Uterus (tissue), 4 donors: ENCODE data around the gene WDR72. TPM values are rescaled to one million over a fixed set of nuclear protein-coding genes. Genes with fewer than 3 reads are reported as not detected.
"Not testable (repeated sequence)": the region's sequence is repeated elsewhere in the genome, so short reads cannot be mapped to it uniquely, and the experiment has no call there.

Source experiments
- DNase-seq, 2 donors: peaks; one replicate each; pipeline ENCODE4 v3.0.0-alpha.2; 2019 to 2020
- H3K27ac ChIP-seq, 2 donors: fragments of 200-600 bp; sonication (generic); 1 replicate in 1 of 2; 2 replicates in 1 of 2; pipeline ENCODE4 v1.5.1; 2016 to 2018
- H3K27me3 ChIP-seq, 2 donors: fragments of 200-600 bp; sonication (generic); one replicate each; pipeline ENCODE4 v1.5.1; 2018 to 2019; ENCODE audit warnings: control low read depth in 1 of 2
- H3K36me3 ChIP-seq, 2 donors: fragments of 200-600 bp; sonication (generic); one replicate each; pipeline ENCODE4 v1.5.1; 2019; ENCODE audit warnings: control low read depth in 1 of 2
- H3K4me1 ChIP-seq, 2 donors: fragments of 200-600 bp; sonication (generic); one replicate each; pipeline ENCODE4 v1.5.1; 2018 to 2019; ENCODE audit warnings: control low read depth in 1 of 2
- H3K4me3 ChIP-seq, 2 donors: fragments of 200-600 bp; sonication (generic); 1 replicate in 1 of 2; 2 replicates in 1 of 2; pipeline ENCODE4 v1.5.1; 2018 to 2019; ENCODE audit warnings: mild to moderate bottlenecking in 1 of 2
- H3K9me3 ChIP-seq, 2 donors: fragments of 200-600 bp; sonication (generic); one replicate each; pipeline ENCODE4 v1.5.1; 2019; ENCODE audit warnings: control low read depth in 1 of 2
- POLR2A ChIP-seq, 2 donors: fragments of 450-650 bp; IDR thresholded peaks; one replicate each; pipeline ENCODE4 v1.6.1; 2016; ENCODE audit warnings: antibody characterized with exemption in 2 of 2, mild to moderate bottlenecking in 1 of 2, moderate library complexity in 1 of 2
- intact Hi-C: fragments of 100-400 bp; cut with DNase I; formaldehyde crosslinking; loops from one replicate; pipeline ENCODE4 v1.15.1; 2023; ENCODE audit warnings: low total_unique reads
- total RNA-seq, 4 donors: library from RNA; depleted of rRNA in 3 of 4; stranded (reverse); fragments of >200 nt in 3 of 4; gene quantifications; one replicate each; pipeline versions ENCODE4 v1.1.0 to v1.2.4, GENCODE V29; 2014 to 2023
- TF ChIP-seq, protein P1 (sequence below), 4 experiments: fragments of 200-600 bp in 2 of 4; fragments of 450-650 bp in 2 of 4; sonication (generic) in 2 of 4; IDR thresholded peaks; one replicate each; pipeline ENCODE4 v1.5.1; 2016 to 2019; ENCODE audit warnings: antibody characterized with exemption in 4 of 4, mild to moderate bottlenecking in 2 of 4, moderate library complexity in 1 of 4
- donor health status: DM: yes; HTN: yes; CAD: no.

WDR72 gene
- total RNA-seq, 4 donors from 2014 or later, result 0.15 to 2.8 (median 0.59) TPM; not detected in 1

DNA sequence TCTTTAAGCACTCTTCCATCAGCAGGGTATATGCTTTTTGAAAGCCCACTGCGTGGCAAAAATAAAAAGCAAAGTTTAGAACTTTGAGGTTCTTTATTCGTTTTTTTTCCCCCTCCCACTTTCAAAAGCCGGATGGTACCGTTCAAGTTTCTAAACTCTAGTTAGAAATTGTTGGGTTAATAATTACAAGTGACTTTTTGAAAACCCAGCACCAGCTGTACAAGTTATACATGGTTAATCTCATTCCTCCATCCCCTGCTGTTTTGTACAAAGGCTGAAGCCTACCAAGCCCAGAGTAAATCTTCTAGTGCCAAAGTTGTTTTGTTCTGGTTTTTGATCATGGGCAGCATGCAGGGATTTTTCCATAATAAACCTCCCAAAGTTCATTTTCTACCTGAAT lies 48.6 kb downstream of the WDR72 start:
- Histone ChIP-seq H3K4me3 (no peak overlapping the region), H3K36me3 (no peaks in the 10 kb centered on the region), H3K27me3 (no peaks in the 10 kb centered on the region), H3K9me3 (no peaks in the 10 kb centered on the region), H3K4me1 (no peaks in the 10 kb centered on the region), H3K27ac (no peak overlapping the region)
- TF ChIP-seq, protein P1, sequence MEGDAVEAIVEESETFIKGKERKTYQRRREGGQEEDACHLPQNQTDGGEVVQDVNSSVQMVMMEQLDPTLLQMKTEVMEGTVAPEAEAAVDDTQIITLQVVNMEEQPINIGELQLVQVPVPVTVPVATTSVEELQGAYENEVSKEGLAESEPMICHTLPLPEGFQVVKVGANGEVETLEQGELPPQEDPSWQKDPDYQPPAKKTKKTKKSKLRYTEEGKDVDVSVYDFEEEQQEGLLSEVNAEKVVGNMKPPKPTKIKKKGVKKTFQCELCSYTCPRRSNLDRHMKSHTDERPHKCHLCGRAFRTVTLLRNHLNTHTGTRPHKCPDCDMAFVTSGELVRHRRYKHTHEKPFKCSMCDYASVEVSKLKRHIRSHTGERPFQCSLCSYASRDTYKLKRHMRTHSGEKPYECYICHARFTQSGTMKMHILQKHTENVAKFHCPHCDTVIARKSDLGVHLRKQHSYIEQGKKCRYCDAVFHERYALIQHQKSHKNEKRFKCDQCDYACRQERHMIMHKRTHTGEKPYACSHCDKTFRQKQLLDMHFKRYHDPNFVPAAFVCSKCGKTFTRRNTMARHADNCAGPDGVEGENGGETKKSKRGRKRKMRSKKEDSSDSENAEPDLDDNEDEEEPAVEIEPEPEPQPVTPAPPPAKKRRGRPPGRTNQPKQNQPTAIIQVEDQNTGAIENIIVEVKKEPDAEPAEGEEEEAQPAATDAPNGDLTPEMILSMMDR (IDR thresholded peaks at IDR 0.05), result no peak
- TF ChIP-seq POLR2A (IDR thresholded peaks at IDR 0.05), result no peak
- DNase-seq, result no peak
- intact Hi-C loops, result no loop called here

DNA sequence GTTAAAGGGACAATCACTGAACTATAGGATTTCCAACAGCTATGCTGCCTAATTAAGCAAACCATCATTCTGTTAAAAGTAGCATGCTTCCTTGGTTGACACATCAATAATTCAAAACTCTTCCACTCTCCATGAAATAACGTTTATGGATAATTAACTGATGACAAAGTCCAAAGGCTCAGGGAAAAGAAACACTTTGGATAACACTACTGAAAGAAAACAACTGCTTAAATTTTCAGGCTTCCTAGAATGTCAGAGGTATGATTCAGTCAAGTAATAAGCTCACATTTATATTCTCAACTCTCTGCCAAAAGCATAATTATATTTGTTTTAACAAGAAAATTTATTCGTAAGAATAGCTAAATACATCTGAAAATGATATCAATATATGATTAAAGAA lies 49.6 kb downstream of the WDR72 start:
- no peaks in the 10 kb centered on the region for H3K4me1 ChIP-seq
- H3K36me3 ChIP-seq, result no peaks in the 10 kb centered on the region
- H3K4me3 ChIP-seq, result no peak overlapping the region
- H3K27me3 ChIP-seq, result no peaks in the 10 kb centered on the region
- TF ChIP-seq POLR2A (IDR thresholded peaks at IDR 0.05), result no peak
- TF ChIP-seq, protein P1 (IDR thresholded peaks at IDR 0.05), result no peak
- H3K27ac ChIP-seq, result no peak overlapping the region
- intact Hi-C loops, result no loop called here
- H3K9me3 ChIP-seq, result no peaks in the 10 kb centered on the region
- DNase-seq, result no peak

DNA sequence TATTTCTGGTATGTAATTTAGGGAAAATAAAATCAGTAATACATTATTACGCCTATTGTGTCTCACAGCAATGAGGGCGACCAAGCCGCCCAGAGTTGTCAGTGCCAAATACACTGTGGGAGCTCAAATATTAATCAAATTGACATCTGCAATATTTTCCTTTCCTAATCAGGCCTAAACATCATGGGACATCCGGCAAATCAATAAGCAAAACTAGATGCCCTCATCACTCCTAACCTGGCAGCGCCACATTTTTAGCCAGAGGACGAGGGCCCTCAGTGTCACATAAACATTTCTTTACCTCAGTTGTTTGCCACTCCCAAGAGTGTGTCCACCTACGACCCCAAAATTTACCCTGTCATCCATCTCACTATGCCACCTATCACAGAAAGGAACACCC lies 64.1 kb downstream of the WDR72 start:
- H3K36me3 ChIP-seq, result no peaks in the 10 kb centered on the region
- intact Hi-C loops, result no loop called here
- DNase-seq, result no peak
- no peaks in the 10 kb centered on the region for H3K4me1 ChIP-seq
- no peaks in the 10 kb centered on the region for H3K9me3 ChIP-seq
- no peaks in the 10 kb centered on the region for H3K27me3 ChIP-seq
- TF ChIP-seq POLR2A (IDR thresholded peaks at IDR 0.05), result no peak
- TF ChIP-seq, protein P1 (IDR thresholded peaks at IDR 0.05), result no peak
- H3K27ac ChIP-seq, result no peak overlapping the region
- no peak overlapping the region for H3K4me3 ChIP-seq

DNA sequence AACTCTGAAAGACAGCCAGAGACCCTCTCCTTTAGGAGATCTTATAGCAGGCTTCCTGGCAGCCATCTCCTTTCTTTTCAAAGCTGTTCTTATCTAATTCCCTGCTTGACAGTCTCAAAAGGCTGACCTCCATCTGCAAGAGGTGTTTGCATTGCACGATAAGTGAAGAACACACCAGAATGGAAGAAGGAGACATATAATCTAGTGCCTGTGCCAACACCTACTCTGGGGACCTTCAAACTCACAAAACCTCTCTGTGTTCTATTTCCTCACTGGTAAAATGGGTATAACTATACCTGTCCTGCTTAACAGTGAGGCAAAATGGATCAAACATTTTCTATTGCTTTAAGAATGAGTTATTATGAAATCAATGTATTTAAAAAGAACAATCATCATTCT lies 65.0 kb downstream of the WDR72 start:
- Histone ChIP-seq H3K4me1 (no peaks in the 10 kb centered on the region), H3K4me3 (no peak overlapping the region)
- intact Hi-C loops, result no loop called here

DNA sequence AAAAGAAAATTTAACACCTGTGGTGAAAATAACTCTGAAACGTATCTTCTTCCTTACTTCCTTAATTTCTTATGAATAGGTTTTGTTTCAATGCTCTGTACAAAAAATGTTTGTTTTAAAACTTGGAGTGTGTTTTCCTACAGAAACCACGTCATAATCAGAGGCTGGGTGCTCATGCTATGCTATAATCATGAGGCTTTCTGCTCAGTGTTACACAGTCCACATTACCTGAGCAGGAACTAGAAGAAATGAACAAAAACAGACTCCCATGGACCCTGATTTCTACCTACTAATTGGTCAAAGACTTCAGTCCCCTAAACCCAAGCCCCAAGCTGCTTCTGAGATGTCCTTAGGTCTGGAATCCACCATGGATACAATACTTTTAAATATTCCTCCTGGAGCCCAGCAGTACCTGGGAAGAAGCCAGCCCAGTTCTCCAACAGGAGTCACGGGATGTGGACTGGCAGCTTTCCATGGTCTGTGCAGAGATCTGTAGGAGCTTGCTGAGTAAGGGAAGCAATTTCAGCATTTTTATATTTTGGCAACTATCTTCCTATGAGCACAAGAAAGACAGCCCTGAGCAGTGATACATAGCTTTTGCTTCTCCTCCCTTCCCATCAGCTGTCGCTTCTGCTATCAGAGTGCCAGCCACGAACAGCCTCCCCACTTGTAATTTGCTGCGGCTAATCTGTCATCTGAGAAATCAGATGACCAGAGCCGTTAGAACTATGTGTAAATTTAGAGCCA lies 65.6 kb downstream of the WDR72 start:
- TF ChIP-seq, protein P1 (IDR thresholded peaks at IDR 0.05), result no peak
- no peak for TF ChIP-seq POLR2A (IDR thresholded peaks at IDR 0.05)
- DNase-seq, result peak; percentile 13 to 44

More for the DNA sequence above, 65.0 kb downstream of the WDR72 start:
- Histone ChIP-seq H3K27me3 (no peaks in the 10 kb centered on the region), H3K27ac (no peak overlapping the region), H3K9me3 (no peaks in the 10 kb centered on the region), H3K36me3 (no peaks in the 10 kb centered on the region)
- no peak for DNase-seq
- TF ChIP-seq, protein P1 (IDR thresholded peaks at IDR 0.05), result no peak
- TF ChIP-seq POLR2A (IDR thresholded peaks at IDR 0.05), result no peak

DNA sequence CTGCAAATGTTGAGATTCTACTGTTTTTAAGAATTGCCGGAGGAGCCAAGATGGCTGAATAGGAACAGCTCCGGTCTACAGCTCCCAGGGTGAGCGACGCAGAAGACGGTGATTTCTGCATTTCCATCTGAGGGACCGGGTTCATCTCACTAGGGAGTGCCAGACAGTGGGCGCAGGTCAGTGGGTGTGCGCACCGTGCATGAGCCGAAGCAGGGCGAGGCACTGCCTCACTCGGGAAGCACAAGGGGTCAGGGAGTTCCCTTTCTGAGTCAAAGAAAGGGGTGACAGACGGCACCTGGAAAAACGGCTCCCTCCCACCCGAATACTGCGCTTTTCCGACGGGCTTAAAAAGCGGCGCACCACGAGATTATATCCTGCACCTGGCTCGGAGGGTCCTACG lies 75.3 kb downstream of the WDR72 start:
- H3K4me1 ChIP-seq, H3K27ac ChIP-seq, H3K9me3 ChIP-seq, DNase-seq, H3K36me3 ChIP-seq, H3K27me3 ChIP-seq, H3K4me3 ChIP-seq, intact Hi-C loops: not testable (repeated sequence)

More for the DNA sequence above, 65.6 kb downstream of the WDR72 start:
- H3K4me1 ChIP-seq, result no peaks in the 10 kb centered on the region
- no peak overlapping the region for H3K4me3 ChIP-seq
- no peak overlapping the region for H3K27ac ChIP-seq
- intact Hi-C loops, result no loop called here
- H3K36me3 ChIP-seq, result no peaks in the 10 kb centered on the region
- H3K27me3 ChIP-seq, result no peaks in the 10 kb centered on the region
- no peaks in the 10 kb centered on the region for H3K9me3 ChIP-seq
